ENCODE results near the gene GSPT1.
"Not testable (repeated sequence)": the region's sequence is repeated elsewhere in the genome, so short reads cannot be mapped to it uniquely, and the experiment has no call there.

GSPT1 gene

GRCh38 chr16:11915644-11916523, at the start of gene GSPT1:
Gene GSPT1 (minus strand): TSS chr16:11915956. CDS start chr16:11915720, 236 bp downstream.
- peak; percentile 99 for DNase-seq

DNA sequence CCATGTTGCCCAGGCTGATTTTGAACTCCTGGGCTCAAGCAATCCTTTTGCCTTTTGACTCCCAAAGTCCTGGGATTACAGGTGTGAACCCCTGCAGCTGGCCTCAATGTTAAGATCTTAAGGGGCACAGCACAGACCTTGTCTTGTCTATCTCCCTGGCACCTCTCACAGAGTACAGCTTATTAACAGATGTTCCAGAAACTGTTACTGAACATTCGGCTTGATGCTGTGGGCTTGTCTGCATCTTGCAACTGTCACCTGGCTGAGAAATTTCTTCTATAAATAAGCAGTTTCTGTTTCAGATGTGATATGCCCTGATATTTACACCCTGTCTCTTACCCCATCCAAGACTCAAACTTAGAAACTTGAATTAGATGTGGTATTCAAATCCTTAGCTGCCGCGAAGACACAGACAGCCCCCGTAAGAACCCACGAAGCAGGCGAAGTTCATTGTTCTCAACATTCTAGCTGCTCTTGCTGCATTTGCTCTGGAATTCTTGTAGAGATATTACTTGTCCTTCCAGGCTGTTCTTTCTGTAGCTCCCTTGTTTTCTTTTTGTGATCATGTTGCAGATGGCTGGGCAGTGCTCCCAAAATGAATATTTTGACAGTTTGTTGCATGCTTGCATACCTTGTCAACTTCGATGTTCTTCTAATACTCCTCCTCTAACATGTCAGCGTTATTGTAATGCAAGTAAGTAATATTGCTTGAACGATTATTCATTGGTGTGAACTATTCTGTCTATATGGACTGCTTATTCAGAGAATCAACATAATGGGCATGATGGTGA, 49.2 kb upstream of the GSPT1 start, which contains the start of gene TNFRSF17:
Gene TNFRSF17 (plus strand): TSS at position 450 of the 791 bp plus-strand sequence. CDS start 115 bp downstream, at position 565.
- DNase-seq, result no peak

DNA sequence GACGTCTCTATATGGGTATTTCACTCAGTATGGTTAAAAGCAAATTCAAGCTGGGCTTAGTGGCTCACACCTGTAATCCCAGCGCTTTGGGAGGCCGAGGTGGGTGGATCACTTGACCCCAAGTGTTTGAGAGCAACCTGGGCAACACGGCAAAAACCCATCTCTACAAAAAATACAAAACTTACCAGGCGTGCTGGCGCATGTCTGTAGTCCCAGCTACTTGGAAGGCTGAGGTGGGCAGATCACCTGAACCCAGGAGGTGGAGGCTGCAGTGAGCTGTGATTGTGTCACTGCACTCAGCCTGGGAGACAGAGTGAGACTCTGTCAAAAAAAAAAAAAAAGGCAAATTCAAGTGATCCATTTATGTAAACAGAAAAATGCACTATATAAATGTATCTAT, 48.0 kb upstream of the GSPT1 start:
- no peak for DNase-seq

GRCh38 chr16:11962978-11963377, 47.2 kb upstream of the GSPT1 start:
- DNase-seq, result not testable (repeated sequence)

DNA sequence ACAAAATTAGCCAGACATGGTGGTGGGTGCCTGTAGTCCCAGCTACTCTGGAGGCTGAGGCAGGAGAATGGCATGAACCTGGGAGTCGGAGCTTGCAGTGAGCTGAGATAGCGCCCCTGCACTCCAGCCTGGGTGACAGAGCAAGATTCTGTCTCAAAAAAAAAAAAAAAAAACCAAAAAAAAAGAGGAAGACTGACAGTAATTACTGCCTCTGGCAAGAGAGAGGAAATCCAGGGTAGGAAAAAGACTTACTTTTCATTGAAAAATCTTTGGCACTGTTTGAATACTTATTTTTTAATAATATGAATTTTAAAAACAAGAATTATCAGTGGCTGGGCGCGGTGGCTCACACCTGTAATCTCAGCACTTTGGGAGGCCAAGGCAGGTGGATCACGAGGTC, 46.7 kb upstream of the GSPT1 start:
- DNase-seq, result peak; percentile 18

GRCh38 chr16:11957591-11958395, 42.0 kb upstream of the GSPT1 start:
- DNase-seq, result no peak

GRCh38 chr16:11956558-11956957, 40.8 kb upstream of the GSPT1 start:
- no peak for DNase-seq

DNA sequence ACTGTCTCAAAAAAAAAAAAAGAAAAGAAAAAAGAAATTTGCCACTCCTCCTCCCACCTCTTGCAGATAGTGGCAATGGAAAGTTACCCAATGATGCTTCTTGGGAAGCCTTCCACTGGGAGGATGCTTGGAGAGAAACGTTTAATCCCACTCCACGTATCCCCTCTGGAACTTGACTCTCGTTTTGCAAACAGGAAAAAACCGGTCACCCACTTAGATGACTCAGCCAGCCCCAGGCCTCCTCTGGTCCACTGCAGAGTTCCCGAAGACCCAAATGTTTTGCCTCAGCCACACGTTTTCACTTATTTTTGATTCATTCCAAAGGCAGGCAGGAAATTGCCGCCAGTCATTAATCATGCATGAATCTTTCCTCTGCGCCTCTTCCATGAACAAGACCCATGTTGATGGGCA, 40.0 kb upstream of the GSPT1 start:
- no peak for DNase-seq

DNA sequence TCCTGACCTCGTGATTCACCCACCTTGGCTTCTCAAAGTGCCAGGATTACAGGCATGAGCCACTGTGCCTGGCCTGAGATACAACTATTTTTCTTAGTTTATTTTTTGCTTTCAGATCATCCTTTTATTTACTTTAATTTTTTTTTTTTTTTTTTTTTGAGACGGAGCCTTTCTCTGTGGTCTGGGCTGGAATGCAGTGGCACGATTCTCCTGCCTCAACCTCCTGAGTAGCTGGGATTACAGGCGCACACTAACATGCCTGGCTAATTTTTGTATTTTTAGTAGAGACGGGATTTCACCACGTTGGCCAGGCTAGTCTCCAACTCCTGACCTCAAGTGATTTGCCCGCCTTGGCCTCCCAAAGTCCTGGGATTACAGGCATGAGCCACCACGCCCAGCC, 37.8 kb upstream of the GSPT1 start:
- not testable (repeated sequence) for DNase-seq

GRCh38 chr16:11950388-11950787, 34.6 kb upstream of the GSPT1 start:
- no peak for DNase-seq

- DNase-seq, result peak; percentile 82
These were observed 33.8 kb upstream of the GSPT1 start for GRCh38 chr16:11949527-11949926.

GRCh38 chr16:11948819-11949218, 33.1 kb upstream of the GSPT1 start:
- no peak for DNase-seq

GRCh38 chr16:11946433-11946832, 30.7 kb upstream of the GSPT1 start:
- DNase-seq, result no peak

- not testable (repeated sequence) for DNase-seq
These were observed 26.2 kb upstream of the GSPT1 start, which contains the start of gene NPIPB2 for GRCh38 chr16:11941945-11942344. Gene NPIPB2 (minus strand): TSS chr16:11942045. CDS start chr16:11942045, 0 bp downstream.

DNA sequence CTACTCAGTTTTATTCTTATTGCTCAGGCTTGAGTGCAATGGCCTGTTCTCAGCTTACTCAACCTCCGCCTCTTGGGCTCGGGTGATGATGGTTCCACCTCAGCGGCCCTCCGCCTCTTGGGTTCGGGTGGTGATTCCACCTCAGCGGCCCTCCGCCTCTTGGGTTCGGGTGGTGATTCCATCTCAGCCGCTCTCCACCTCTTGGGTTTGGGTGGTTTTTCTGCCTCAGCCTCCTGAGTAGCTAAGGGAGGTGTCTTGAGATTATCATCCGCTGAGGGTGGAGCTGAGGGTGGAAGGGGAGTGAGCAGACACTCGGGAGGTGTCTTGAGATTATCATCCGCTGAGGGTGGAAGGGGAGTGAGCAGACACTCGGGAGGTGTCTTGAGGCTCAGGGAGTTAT, 11.6 kb upstream of the GSPT1 start:
- DNase-seq, result peak; percentile 39

DNA sequence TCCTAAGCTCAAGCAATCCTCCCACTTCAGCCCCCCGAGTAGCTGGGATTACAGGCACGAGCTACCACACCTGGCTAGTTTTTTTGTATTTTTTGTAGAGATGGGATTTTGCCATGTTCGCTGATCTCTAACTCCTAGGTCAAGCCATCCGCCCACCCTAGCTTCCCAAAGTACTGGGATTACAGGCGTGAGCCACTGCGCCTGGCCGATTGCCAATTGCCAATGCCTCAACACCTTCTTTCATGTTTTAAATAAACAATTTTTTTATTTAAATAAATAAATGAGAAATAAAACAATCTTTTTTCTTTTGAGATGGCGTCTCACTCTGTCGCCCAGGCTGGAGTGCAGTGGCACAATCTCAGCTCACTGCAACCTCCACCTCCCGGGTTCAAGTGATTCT, 8.3 kb upstream of the GSPT1 start:
- DNase-seq, result not testable (repeated sequence)

GRCh38 chr16:11916524-11917285, 949 bp upstream of the GSPT1 start:
- DNase-seq, result no peak

- DNase-seq, result peak; percentile 67
These were observed 577 bp downstream of the GSPT1 start for GRCh38 chr16:11915114-11915643.

GRCh38 chr16:11914210-11915113, 1.3 kb downstream of the GSPT1 start:
- DNase-seq, result peak; percentile 78

DNA sequence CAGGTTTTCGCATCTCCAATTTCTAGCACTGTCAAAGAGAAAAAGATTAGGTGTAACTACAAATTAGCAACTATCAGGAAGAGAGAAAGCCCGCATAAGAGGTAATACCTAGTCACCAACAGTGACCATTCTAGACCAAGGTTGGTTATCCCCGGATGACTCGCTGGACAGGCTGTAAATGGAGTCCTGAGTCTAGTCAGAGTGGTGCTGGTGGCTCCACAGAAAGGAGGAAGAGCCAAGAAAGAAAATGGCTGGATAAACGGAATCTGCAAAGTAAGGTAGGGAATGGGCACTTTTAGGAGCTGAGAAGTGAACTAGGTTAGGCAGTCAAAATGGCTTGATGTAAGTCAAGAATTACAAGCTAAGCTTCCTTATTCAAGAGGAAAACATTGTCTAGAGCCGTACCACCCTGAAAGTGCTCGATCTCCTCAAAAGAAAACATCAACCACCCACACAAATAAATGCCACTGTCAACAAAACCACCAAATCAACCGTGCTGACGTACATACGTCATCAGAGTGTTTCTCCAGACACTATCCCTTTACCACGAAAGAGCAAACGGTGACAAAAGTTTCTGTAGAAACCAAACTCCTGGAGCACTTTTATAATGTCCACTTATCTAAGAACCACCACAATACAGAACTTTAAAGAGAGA, 2.2 kb downstream of the GSPT1 start:
- no peak for DNase-seq

Measured in hematopoietic multipotent progenitor cell treated with erythropoietin and hydrocortisone succinate and interleukin-3 and kit ligand, for 4 days (in vitro differentiated cells).